Muscle of back (tissue), 13 donors: Measurements from ENCODE around the gene RPS29. TPM values are rescaled to one million over a fixed set of nuclear protein-coding genes. Genes with fewer than 3 reads are reported as not detected.
"Not testable (repeated sequence)": the region's sequence is repeated elsewhere in the genome, so short reads cannot be mapped to it uniquely, and the experiment has no call there.

Experiments used
- DNase-seq, 3 donors: peaks; one replicate each; pipeline versions ENCODE4 v3.0.0 to v3.0.0-alpha.2; 2013
- long read RNA-seq, 9 donors: transcript quantifications; one replicate each; lab custom pipeline, GENCODE V29; 2026
- polyA plus RNA-seq, 10 donors: library from polyadenylated mRNA; unstranded; fragments of 120-200 nt; gene quantifications; one replicate each; pipeline ENCODE4 v1.2.1, GENCODE V29; 2013; ENCODE audit not compliant: insufficient read length in 10 of 10

Gene RPS29
- polyA plus RNA-seq = 1,000 to 10,000 TPM; 1,746 to 2,419 (median 2,026) TPM
- long read RNA-seq, donor 1, full-length matches to known transcripts = 2,470 of 2,479 reads
- long read RNA-seq, donor 1, partial matches to known transcripts = 9 of 2,479 reads
- long read RNA-seq, donor 1, other reads (novel, unspliced or antisense) = 0 of 2,479 reads
- long read RNA-seq, donor 2, full-length matches to known transcripts = 2,496 of 2,496 reads
- long read RNA-seq, donor 2, partial matches to known transcripts = 0 of 2,496 reads
- long read RNA-seq, donor 2, other reads (novel, unspliced or antisense) = 0 of 2,496 reads
- long read RNA-seq, donor 3, transcript RPS29-201 (3 exons, 296 nt) = major isoform, 12 of 15 reads
- long read RNA-seq, donor 3, partial matches to known transcripts = 0 of 15 reads
- long read RNA-seq, donor 3, other reads (novel, unspliced or antisense) = 0 of 15 reads
- long read RNA-seq, donor 4, full-length matches to known transcripts = 1,630 of 1,644 reads
- long read RNA-seq, donor 4, partial matches to known transcripts = 14 of 1,644 reads
- long read RNA-seq, donor 4, other reads (novel, unspliced or antisense) = 0 of 1,644 reads
- long read RNA-seq, donor 5, full-length matches to known transcripts = 3,253 of 3,253 reads
- long read RNA-seq, donor 5, partial matches to known transcripts = 0 of 3,253 reads
- long read RNA-seq, donor 5, other reads (novel, unspliced or antisense) = 0 of 3,253 reads
- long read RNA-seq, donor 6, full-length matches to known transcripts = 2,234 of 2,250 reads
- long read RNA-seq, donor 6, partial matches to known transcripts = 16 of 2,250 reads
- long read RNA-seq, donor 6, other reads (novel, unspliced or antisense) = 0 of 2,250 reads
- long read RNA-seq, donor 7, full-length matches to known transcripts = 1,401 of 1,408 reads
- long read RNA-seq, donor 7, partial matches to known transcripts = 7 of 1,408 reads
- long read RNA-seq, donor 7, other reads (novel, unspliced or antisense) = 0 of 1,408 reads
- long read RNA-seq, donor 8, full-length matches to known transcripts = 1,776 of 1,784 reads
- long read RNA-seq, donor 8, partial matches to known transcripts = 8 of 1,784 reads
- long read RNA-seq, donor 8, other reads (novel, unspliced or antisense) = 0 of 1,784 reads
- long read RNA-seq, donor 9, full-length matches to known transcripts = 304 of 304 reads
- long read RNA-seq, donor 9, partial matches to known transcripts = 0 of 304 reads
- long read RNA-seq, donor 9, other reads (novel, unspliced or antisense) = 0 of 304 reads

- DNase-seq = peak; percentile 100
These were observed at the start of gene RPS29 for GRCh38 chr14:49585803-49586672. Gene RPS29 (minus strand): TSS chr14:49586380. CDS start chr14:49586346, 34 bp downstream.

GRCh38 chr14:49634547-49635334 lies 48.6 kb upstream of the RPS29 start, which contains the start of gene DNAAF2:
Gene DNAAF2 (minus strand): TSS chr14:49635244. CDS start chr14:49635149, 95 bp downstream.
- peak; percentile 63 to 91 (median 76) for DNase-seq

GRCh38 chr14:49633640-49634546 lies 47.7 kb upstream of the RPS29 start:
- peak; percentile 95 to 98 (median 96) for DNase-seq

DNA sequence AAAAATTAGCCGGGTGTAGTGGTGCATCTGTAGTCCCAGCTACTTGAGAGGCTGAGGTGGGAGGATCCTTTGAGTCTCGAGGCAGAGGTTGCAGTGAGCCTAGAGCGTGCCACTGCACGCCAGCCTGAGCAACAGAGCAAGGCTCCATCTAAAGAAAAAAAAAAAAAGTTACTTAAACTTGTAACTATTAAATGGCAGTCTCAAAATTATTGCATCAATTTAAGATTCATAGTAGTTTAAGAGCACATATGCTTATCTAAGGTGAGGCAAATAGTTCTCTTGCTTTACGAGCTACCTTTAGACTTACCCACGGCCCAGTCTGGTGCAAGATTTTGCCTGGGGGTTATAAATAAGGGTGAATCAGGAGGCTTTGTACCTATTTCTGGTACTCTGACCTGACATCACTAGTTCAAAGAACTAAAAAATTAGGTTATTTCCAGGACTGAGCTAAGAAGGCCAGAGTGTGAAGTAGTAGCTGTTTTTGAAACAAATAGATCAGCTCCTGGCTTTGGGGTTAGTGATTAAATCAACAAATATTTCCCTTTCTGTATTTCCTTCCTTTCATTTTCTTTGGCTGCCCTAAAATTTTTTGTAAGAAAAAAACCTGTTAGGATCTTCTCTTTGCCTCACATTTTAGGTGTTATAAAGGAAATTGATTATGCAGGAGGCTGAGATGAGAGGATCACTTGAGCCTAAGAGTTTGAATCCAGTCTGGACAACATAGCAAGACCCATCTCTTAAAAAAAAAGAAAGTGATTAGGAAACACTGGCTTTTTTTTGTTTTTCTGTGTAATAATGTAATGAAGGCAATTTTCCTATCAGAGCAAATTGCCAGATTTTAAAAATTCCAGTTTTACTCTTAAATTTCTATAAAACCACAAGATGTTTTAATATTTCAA lies 38.0 kb upstream of the RPS29 start:
- no peak for DNase-seq

- DNase-seq = no peak
These were observed 37.2 kb upstream of the RPS29 start for GRCh38 chr14:49623387-49623786.

DNA sequence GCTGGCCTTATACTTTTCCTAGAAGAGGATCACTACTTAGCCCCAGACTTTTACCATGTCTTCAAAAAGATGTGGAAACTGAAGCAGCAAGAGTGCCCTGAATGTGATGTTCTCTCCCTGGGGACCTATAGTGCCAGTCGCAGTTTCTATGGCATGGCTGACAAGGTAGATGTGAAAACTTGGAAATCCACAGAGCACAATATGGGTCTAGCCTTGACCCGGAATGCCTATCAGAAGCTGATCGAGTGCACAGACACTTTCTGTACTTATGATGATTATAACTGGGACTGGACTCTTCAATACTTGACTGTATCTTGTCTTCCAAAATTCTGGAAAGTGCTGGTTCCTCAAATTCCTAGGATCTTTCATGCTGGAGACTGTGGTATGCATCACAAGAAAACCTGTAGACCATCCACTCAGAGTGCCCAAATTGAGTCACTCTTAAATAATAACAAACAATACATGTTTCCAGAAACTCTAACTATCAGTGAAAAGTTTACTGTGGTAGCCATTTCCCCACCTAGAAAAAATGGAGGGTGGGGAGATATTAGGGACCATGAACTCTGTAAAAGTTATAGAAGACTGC lies 35.9 kb upstream of the RPS29 start:
- DNase-seq = no peak

DNA sequence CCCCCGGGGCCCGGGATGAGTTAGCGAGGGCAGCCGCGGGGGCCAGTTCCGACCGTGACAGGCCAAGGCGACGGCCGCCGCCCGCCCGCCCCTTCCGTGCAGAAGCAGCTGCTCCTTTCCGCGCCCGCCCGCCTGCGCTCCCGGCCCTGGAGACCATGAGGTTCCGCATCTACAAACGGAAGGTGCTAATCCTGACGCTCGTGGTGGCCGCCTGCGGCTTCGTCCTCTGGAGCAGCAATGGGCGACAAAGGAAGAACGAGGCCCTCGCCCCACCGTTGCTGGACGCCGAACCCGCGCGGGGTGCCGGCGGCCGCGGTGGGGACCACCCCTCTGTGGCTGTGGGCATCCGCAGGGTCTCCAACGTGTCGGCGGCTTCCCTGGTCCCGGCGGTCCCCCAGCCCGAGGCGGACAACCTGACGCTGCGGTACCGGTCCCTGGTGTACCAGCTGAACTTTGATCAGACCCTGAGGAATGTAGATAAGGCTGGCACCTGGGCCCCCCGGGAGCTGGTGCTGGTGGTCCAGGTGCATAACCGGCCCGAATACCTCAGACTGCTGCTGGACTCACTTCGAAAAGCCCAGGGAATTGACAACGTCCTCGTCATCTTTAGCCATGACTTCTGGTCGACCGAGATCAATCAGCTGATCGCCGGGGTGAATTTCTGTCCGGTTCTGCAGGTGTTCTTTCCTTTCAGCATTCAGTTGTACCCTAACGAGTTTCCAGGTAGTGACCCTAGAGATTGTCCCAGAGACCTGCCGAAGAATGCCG lies 35.1 kb upstream of the RPS29 start:
- DNase-seq = peak in 2 of 3 donors; percentile 52 to 53

- peak; percentile 99 to 100 (median 99) for DNase-seq
These were observed 34.3 kb upstream of the RPS29 start, which contains the start of the genes MGAT2 and RPL36AL for GRCh38 chr14:49620182-49621113. Gene MGAT2 (plus strand): TSS chr14:49620799. CDS start chr14:49621269, 470 bp downstream. Gene RPL36AL (minus strand): TSS chr14:49620626. CDS start chr14:49619104, 1,522 bp downstream.

- DNase-seq = no peak
These were observed 33.5 kb upstream of the RPS29 start for GRCh38 chr14:49619730-49620129.

- DNase-seq = not testable (repeated sequence)
These were observed 33.1 kb upstream of the RPS29 start for GRCh38 chr14:49619273-49619672.

- no peak for DNase-seq
These were observed 31.8 kb upstream of the RPS29 start for GRCh38 chr14:49617852-49618519.

GRCh38 chr14:49615776-49616175 lies 29.6 kb upstream of the RPS29 start:
- no peak for DNase-seq

- no peak for DNase-seq
These were observed 28.0 kb upstream of the RPS29 start for GRCh38 chr14:49614196-49614595.

- DNase-seq = no peak
These were observed 26.5 kb upstream of the RPS29 start for GRCh38 chr14:49612671-49613070.
